Peyer's patch (tissue), 4 donors: ENCODE measurements around the gene SNX32. TPM values are rescaled to one million over a fixed set of nuclear protein-coding genes. Genes with fewer than 3 reads are reported as not detected.

ENCODE experiments used
- DNase-seq, 3 donors: peaks; one replicate each; pipeline ENCODE4 v3.0.0-alpha.2; 2017 to 2019
- H3K27ac ChIP-seq, 4 donors: fragments of 200-600 bp; sonication (generic); one replicate each; pipeline ENCODE4 v1.5.1; 2016 to 2019
- H3K27me3 ChIP-seq, 2 donors: fragments of 200-600 bp; sonication (generic); one replicate each; pipeline ENCODE4 v1.5.1; 2019
- H3K36me3 ChIP-seq, 3 donors: fragments of 200-600 bp; sonication (generic); one replicate each; pipeline ENCODE4 v1.5.1; 2016 to 2019
- H3K4me1 ChIP-seq, 4 donors: fragments of 200-600 bp; sonication (generic); one replicate each; pipeline ENCODE4 v1.5.1; 2016 to 2019
- H3K4me3 ChIP-seq, 4 donors: fragments of 200-600 bp; sonication (generic); 1 replicate in 3 of 4; 2 replicates in 1 of 4; pipeline ENCODE4 v1.5.1; 2016 to 2019; ENCODE audit warnings: mild to moderate bottlenecking in 1 of 4
- H3K9me3 ChIP-seq, 4 donors: fragments of 200-600 bp; sonication (generic); one replicate each; pipeline ENCODE4 v1.5.1; 2016 to 2019; ENCODE audit warnings: mild to moderate bottlenecking in 1 of 4
- CTCF ChIP-seq, 6 experiments: fragments of 450-650 bp in 4 of 6; fragments of 200-600 bp in 2 of 6; sonication (generic) in 1 of 6; IDR thresholded peaks; one replicate each; pipeline ENCODE4 v1.5.1; 2017 to 2019; ENCODE audit warnings: antibody characterized with exemption in 6 of 6, mild to moderate bottlenecking in 3 of 6, moderate library complexity in 1 of 6
- POLR2A ChIP-seq, 2 donors: fragments of 450-650 bp; IDR thresholded peaks; one replicate each; pipeline ENCODE4 v1.5.1; 2017; ENCODE audit warnings: antibody characterized with exemption in 2 of 2, mild to moderate bottlenecking in 2 of 2, moderate library complexity in 2 of 2
- total RNA-seq, 4 donors: library from RNA; depleted of rRNA; stranded (reverse); fragments of >200 nt; gene quantifications; one replicate each; pipeline ENCODE4 v1.1.0, GENCODE V29; 2016

SNX32 gene
- total RNA-seq, 4 donors from 2014 or later, result 1.7 to 6.7 (median 6.4) TPM; not detected in 1

GRCh38 chr11:65862941-65863888 lies 29.5 kb downstream of the SNX32 start:
- no peak overlapping the region for H3K27ac ChIP-seq
- peaks cover 0 to 25% (median 6%) of the 10 kb centered on the region in 4 donors for H3K4me1 ChIP-seq
- no peak for DNase-seq
- H3K36me3 ChIP-seq, result peaks cover 0 to 58% (median 0%) of the 10 kb centered on the region in 3 donors
- H3K4me3 ChIP-seq, result no peak overlapping the region
- TF ChIP-seq POLR2A (IDR thresholded peaks at IDR 0.05) (no peak), CTCF (IDR thresholded peaks at IDR 0.05) (no peak)
- H3K27me3 ChIP-seq, result no peaks in the 10 kb centered on the region
- no peaks in the 10 kb centered on the region for H3K9me3 ChIP-seq

GRCh38 chr11:65863889-65864705 lies 30.3 kb downstream of the SNX32 start:
- Histone ChIP-seq H3K4me1 (peaks cover 0 to 25% (median 6%) of the 10 kb centered on the region in 4 donors), H3K36me3 (peaks cover 0 to 58% (median 0%) of the 10 kb centered on the region in 3 donors), H3K9me3 (no peaks in the 10 kb centered on the region), H3K4me3 (no peak overlapping the region), H3K27ac (no peak overlapping the region), H3K27me3 (no peaks in the 10 kb centered on the region)
- TF ChIP-seq POLR2A (IDR thresholded peaks at IDR 0.05) (no peak), CTCF (IDR thresholded peaks at IDR 0.05) (no peak)
- DNase-seq, result no peak

GRCh38 chr11:65864706-65865471 lies 31.1 kb downstream of the SNX32 start:
- Histone ChIP-seq H3K27ac (no peak overlapping the region), H3K4me1 (peaks cover 0 to 21% (median 4%) of the 10 kb centered on the region in 4 donors), H3K4me3 (no peak overlapping the region), H3K27me3 (no peaks in the 10 kb centered on the region), H3K36me3 (peaks cover 0 to 58% (median 0%) of the 10 kb centered on the region in 3 donors), H3K9me3 (no peaks in the 10 kb centered on the region)
- DNase-seq, result no peak
- no peak for TF ChIP-seq CTCF (IDR thresholded peaks at IDR 0.05)

- H3K4me1 ChIP-seq, result peaks cover 0 to 24% (median 5%) of the 10 kb centered on the region in 4 donors
- H3K27me3 ChIP-seq, result no peaks in the 10 kb centered on the region
- H3K9me3 ChIP-seq, result no peaks in the 10 kb centered on the region
- no peak overlapping the region for H3K27ac ChIP-seq
- peaks cover 0 to 58% (median 0%) of the 10 kb centered on the region in 3 donors for H3K36me3 ChIP-seq
- no peak for DNase-seq
- H3K4me3 ChIP-seq, result no peak overlapping the region
- TF ChIP-seq POLR2A (IDR thresholded peaks at IDR 0.05) (no peak), CTCF (IDR thresholded peaks at IDR 0.05) (no peak)
Measured at GRCh38 chr11:65865550-65866172, 31.9 kb downstream of the SNX32 start.
